ENCODE measurements around the gene HSH2D. TPM values are rescaled to one million over a fixed set of nuclear protein-coding genes. Genes with fewer than 3 reads are reported as not detected.

Gene HSH2D
- total RNA-seq, 3 donors from 2014 or later = 8.6 to 23.0 (median 21.5) TPM

DNA sequence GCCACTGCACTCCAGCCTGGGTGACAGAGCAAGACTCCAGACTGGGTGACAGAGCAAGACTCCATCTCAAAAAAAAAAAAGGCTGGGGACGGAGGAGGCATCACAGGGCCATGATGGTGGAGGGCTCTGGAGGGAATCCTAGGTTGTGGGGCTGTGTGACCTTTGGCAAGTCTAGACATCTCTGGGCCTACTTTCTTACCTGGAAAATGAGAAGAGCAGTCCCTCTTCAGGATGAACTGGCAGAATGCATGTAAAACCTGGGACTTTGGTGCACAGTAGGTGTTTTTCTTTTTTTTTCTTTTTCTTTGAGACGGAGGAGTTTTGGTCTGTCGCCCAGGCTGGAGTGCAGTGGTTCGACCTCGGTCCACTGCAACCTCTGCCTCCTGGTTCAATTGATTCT is 16.2 kb downstream of the HSH2D start:
- ATAC-seq (no peak), DNase-seq (no peak)
- TF ChIP-seq, protein P1, sequence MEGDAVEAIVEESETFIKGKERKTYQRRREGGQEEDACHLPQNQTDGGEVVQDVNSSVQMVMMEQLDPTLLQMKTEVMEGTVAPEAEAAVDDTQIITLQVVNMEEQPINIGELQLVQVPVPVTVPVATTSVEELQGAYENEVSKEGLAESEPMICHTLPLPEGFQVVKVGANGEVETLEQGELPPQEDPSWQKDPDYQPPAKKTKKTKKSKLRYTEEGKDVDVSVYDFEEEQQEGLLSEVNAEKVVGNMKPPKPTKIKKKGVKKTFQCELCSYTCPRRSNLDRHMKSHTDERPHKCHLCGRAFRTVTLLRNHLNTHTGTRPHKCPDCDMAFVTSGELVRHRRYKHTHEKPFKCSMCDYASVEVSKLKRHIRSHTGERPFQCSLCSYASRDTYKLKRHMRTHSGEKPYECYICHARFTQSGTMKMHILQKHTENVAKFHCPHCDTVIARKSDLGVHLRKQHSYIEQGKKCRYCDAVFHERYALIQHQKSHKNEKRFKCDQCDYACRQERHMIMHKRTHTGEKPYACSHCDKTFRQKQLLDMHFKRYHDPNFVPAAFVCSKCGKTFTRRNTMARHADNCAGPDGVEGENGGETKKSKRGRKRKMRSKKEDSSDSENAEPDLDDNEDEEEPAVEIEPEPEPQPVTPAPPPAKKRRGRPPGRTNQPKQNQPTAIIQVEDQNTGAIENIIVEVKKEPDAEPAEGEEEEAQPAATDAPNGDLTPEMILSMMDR (IDR thresholded peaks at IDR 0.05) = no peak
- no peak overlapping the region for H3K4me3 ChIP-seq
- H3K4me1 ChIP-seq (ENCODE audit: low read depth) = peaks cover 2% of the 10 kb centered on the region
- H3K36me3 ChIP-seq (ENCODE audit: low read depth) = no peaks in the 10 kb centered on the region
- intact Hi-C loops (cut with DNase I, micrococcal nuclease) = no loop called here
- no peaks in the 10 kb centered on the region for H3K9me3 ChIP-seq

DNA sequence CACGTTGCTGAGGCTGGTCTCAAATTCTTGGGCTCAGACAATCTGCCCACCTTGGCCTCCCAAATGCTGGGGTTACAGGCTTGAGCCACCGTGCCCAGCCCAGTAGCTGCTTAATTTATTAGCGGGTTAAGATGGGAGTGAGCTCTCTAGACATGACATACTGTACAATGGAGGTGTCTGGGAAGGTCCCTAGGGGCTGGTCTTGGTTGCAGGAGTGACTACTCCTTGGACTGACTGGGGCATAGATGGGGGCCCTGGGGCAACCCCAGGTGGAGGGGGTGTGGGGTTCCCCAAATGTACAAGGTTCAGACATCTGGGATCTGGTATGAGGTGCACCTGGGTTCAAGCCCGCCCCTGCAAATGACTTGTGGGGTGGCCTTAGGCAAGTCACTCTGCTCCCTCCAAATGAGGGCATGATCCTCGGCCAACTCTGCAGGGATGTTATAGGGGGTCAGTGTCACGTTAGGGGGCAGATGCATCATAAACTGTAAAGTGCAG is 17.0 kb downstream of the HSH2D start:
- ATAC-seq (no peak), DNase-seq (no peak)
- Histone ChIP-seq H3K36me3 (ENCODE audit: low read depth) (no peaks in the 10 kb centered on the region), H3K9me3 (no peaks in the 10 kb centered on the region), H3K4me3 (no peak overlapping the region), H3K4me1 (ENCODE audit: low read depth) (peaks cover 5% of the 10 kb centered on the region)
- intact Hi-C loops (cut with DNase I, micrococcal nuclease) = no loop called here
- TF ChIP-seq, protein P1 (IDR thresholded peaks at IDR 0.05) = no peak

DNA sequence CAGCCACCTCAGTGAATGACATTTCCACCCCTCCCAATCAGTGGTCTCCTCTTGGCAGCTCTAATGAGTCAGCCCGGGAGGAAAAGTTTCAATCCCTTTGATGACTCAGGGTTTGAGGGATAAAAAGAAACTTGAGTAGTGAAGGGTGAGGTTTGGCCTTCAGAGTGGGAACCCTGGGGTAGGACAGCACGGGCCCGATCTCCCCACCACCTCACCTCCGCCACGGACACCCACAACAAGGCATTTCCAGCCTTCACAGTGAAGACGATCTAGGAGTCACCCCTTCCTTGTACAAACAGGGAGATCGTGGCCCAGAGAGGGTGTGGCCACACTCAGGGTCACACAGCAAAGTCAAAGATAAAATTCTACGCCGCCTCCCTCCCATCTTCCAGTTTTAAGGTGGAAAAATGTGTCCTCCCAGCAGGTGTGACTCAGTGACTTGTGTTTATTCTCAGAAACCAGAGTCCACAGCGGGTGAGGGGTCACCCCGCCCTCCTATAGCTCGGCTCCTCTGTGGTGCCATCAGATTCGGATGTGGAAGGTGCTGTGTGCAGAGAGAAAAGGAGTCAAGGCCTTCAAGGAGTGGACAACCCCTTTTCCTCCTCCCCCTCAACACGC is 17.6 kb downstream of the HSH2D start:
- H3K4me1 ChIP-seq (ENCODE audit: low read depth) = peaks cover 5% of the 10 kb centered on the region
- intact Hi-C loops (cut with DNase I, micrococcal nuclease) = no loop called here
- peak; percentile 70 for ATAC-seq
- DNase-seq = no peak
- no peaks in the 10 kb centered on the region for H3K9me3 ChIP-seq
- no peaks in the 10 kb centered on the region for H3K36me3 ChIP-seq (ENCODE audit: low read depth)
- H3K4me3 ChIP-seq = no peak overlapping the region
- TF ChIP-seq, protein P1 (IDR thresholded peaks at IDR 0.05) = no peak

DNA sequence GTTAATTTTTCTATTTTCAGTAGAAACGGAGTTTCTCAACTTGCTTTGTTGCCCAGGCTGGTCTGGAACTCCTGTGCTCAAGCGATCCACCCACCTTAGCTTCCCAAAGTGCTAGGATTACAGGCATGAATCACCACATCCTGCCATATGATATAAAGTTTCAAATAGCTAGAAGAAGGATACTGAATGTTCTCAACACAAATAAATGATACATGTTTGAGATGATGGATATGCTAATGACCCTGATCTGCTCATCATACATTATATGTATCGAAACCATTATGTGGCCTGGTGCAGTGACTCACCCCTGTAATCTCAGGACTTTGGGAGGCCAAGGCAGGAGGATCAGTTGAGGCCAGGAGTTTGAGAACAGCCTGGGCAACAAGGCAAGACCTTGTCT is 18.4 kb downstream of the HSH2D start:
- intact Hi-C loops (cut with DNase I, micrococcal nuclease) = no loop called here
- no peaks in the 10 kb centered on the region for H3K9me3 ChIP-seq
- TF ChIP-seq, protein P1 (IDR thresholded peaks at IDR 0.05) = no peak
- no peaks in the 10 kb centered on the region for H3K36me3 ChIP-seq (ENCODE audit: low read depth)
- H3K4me1 ChIP-seq (ENCODE audit: low read depth) = peaks cover 5% of the 10 kb centered on the region
- ATAC-seq (peak; percentile 59), DNase-seq (no peak)
- H3K4me3 ChIP-seq = no peak overlapping the region

DNA sequence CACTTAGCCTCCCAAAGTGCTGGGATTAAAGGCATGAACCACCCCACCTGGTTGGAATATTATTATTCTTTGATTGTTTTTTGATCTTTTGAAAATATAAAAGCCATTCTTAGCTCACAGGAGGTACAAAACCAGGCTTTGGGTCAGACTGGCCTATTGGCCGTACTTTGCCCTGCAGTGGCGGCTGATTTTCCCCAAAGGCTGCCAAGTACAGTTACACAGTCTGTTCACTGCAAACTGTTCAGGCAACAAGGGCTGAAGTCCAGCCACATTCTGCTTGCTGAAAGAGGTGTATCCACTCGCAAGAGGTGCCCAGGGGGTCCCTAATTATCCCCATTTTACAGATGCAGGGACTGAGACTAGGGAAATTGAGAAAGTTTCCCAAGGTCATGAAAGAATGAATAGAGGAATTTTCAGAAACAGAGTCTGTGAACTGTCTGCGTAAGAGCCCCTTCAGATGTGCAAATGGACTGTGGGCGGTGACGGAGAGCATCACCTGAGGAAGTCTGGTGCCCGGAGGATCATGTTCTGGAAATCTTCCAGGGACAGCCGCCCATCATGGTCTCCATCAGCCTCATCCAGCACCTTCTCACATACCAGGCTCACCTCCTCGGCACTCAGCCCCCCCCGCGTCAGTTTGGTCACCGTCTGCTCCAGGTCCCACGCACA is 20.9 kb downstream of the HSH2D start:
- no peaks in the 10 kb centered on the region for H3K36me3 ChIP-seq (ENCODE audit: low read depth)
- peaks cover 5% of the 10 kb centered on the region for H3K4me1 ChIP-seq (ENCODE audit: low read depth)
- intact Hi-C loops (cut with DNase I, micrococcal nuclease) = no loop called here
- H3K4me3 ChIP-seq = no peak overlapping the region
- TF ChIP-seq, protein P1 (IDR thresholded peaks at IDR 0.05) = no peak
- peak; percentile 57 for ATAC-seq
- DNase-seq = peak in 2 of 3 donors; percentile 34 to 50
- no peaks in the 10 kb centered on the region for H3K9me3 ChIP-seq

Data from mucosa of descending colon (tissue), 3 donors.